ENCODE data around the gene ATF3.

Gene ATF3

GRCh38 chr1:212608392-212608958, at the start of gene ATF3:
ATF3 (plus strand) TSS chr1:212608761; CDS start chr1:212615022, 6,261 bp downstream.
- Mint-ChIP-seq H3K36me3 (no peaks in the 10 kb centered on the region), H3K27me3 (peaks cover 44% of the 10 kb centered on the region), H3K27ac (peak within 1 kb of the TSS; percentile 96), H3K9me3 (no peaks in the 10 kb centered on the region), H3K4me1 (peaks cover 30% of the 10 kb centered on the region), H3K4me3 (peak within 1 kb of the TSS; percentile 95)

- peaks cover 7% of the 10 kb centered on the region for H3K27me3 Mint-ChIP-seq
- peaks cover 21% of the 10 kb centered on the region for H3K4me1 Mint-ChIP-seq
- H3K36me3 Mint-ChIP-seq: no peaks in the 10 kb centered on the region
- H3K4me3 Mint-ChIP-seq: no peak overlapping the region
- H3K27ac Mint-ChIP-seq: no peak overlapping the region
- no peaks in the 10 kb centered on the region for H3K9me3 Mint-ChIP-seq
These were observed 48.6 kb upstream of the ATF3 start for GRCh38 chr1:212559929-212560328.

- H3K9me3 Mint-ChIP-seq: no peaks in the 10 kb centered on the region
- no peaks in the 10 kb centered on the region for H3K36me3 Mint-ChIP-seq
- H3K4me1 Mint-ChIP-seq: peaks cover 28% of the 10 kb centered on the region
- no peak overlapping the region for H3K27ac Mint-ChIP-seq
- peaks cover 3% of the 10 kb centered on the region for H3K27me3 Mint-ChIP-seq
- H3K4me3 Mint-ChIP-seq: no peak overlapping the region
These were observed 47.6 kb upstream of the ATF3 start for GRCh38 chr1:212560933-212561460.

DNA sequence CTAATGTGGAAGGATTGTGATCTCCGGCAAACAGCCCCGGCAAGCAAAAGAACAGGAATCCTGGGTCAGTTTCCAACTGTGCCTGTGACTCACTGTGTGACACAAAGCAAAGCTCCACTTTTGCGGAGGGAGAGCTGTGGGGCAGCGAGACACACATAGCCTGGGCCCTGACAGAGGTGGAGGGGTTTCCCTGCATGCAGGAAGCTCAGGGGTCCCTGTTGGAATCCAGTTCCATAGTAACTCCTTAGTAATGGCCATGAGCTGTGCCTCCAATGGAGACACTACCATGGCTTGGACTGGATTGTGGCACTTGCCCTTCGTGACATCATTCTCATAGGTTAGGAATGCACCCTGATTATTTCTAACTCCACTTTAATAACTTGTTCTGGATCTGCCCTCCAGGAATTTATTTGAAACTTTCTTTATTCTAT, 47.0 kb upstream of the ATF3 start:
- Mint-ChIP-seq H3K27me3 (peaks cover 3% of the 10 kb centered on the region), H3K4me3 (no peak overlapping the region), H3K4me1 (peaks cover 34% of the 10 kb centered on the region), H3K9me3 (no peaks in the 10 kb centered on the region), H3K36me3 (no peaks in the 10 kb centered on the region), H3K27ac (no peak overlapping the region)

DNA sequence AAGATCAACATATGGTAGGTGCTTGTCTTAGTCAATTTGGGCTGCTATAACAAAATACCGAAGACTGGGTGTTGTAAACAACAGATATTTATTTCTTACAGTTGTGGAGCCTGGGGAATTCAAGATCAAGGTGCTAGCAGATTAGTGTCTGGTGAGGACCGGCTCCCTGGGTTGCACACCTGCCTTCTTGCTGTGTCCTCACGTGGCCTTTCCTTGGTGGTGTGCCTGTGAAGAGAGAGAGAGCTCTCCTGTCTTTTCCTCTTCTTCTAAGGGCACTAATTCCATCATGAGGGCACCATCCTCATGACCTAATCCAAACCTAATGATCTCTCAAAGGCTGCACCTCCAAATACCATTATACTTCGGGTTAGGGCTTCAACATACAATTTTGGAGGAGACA, 45.8 kb upstream of the ATF3 start:
- Mint-ChIP-seq H3K27ac (peak overlapping the region; percentile 57), H3K9me3 (no peaks in the 10 kb centered on the region), H3K36me3 (no peaks in the 10 kb centered on the region), H3K4me3 (no peak overlapping the region), H3K27me3 (peaks cover 2% of the 10 kb centered on the region), H3K4me1 (peaks cover 45% of the 10 kb centered on the region)

- H3K4me3 Mint-ChIP-seq: peak overlapping the region; percentile 16
- H3K27me3 Mint-ChIP-seq: peaks cover 1% of the 10 kb centered on the region
These were observed 43.5 kb upstream of the ATF3 start for GRCh38 chr1:212565079-212565478.

DNA sequence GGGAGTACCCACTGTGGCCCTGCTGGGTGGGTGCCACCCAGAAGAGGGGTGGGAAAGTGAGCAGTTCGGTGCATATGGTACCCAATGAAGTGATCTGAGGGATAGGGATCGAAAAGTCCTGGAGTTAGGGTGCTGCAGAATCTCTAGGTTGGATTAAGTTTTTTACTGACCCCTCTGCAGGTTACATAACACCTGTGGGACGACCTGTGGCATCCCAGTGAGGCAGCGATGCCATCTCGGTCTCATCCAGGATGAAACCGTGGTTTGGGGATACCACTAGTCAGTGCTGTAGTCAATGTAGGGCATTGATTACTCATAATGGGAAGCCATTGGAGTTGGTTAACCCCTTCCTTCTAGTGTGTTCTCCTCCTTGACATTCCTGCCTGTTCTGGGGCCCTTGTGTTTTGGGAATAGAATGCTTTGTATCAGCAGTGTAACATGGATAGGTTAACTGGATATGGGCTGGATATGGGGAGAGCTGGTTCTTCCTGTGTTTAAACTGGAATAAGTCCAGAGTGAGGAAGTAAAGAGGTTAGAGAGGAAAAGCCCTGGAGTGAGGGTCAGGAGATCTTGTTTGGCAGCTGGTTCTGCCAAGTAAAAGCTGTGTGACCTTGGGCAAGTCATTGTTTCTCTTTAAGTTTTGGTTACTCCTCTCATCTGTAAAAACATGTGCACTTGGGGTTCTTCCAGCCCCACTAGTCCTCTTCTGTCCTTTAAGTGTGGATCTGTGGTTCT, 42.8 kb upstream of the ATF3 start:
- no peaks in the 10 kb centered on the region for H3K9me3 Mint-ChIP-seq
- H3K4me3 Mint-ChIP-seq: peak overlapping the region; percentile 85
- no peaks in the 10 kb centered on the region for H3K36me3 Mint-ChIP-seq
- H3K4me1 Mint-ChIP-seq: peaks cover 29% of the 10 kb centered on the region
- peaks cover 1% of the 10 kb centered on the region for H3K27me3 Mint-ChIP-seq
- peak overlapping the region; percentile 92 for H3K27ac Mint-ChIP-seq

More at GRCh38 chr1:212565079-212565478, 43.5 kb upstream of the ATF3 start:
- H3K9me3 Mint-ChIP-seq: no peaks in the 10 kb centered on the region
- H3K4me1 Mint-ChIP-seq: peaks cover 34% of the 10 kb centered on the region
- peak overlapping the region; percentile 92 for H3K27ac Mint-ChIP-seq
- no peaks in the 10 kb centered on the region for H3K36me3 Mint-ChIP-seq

DNA sequence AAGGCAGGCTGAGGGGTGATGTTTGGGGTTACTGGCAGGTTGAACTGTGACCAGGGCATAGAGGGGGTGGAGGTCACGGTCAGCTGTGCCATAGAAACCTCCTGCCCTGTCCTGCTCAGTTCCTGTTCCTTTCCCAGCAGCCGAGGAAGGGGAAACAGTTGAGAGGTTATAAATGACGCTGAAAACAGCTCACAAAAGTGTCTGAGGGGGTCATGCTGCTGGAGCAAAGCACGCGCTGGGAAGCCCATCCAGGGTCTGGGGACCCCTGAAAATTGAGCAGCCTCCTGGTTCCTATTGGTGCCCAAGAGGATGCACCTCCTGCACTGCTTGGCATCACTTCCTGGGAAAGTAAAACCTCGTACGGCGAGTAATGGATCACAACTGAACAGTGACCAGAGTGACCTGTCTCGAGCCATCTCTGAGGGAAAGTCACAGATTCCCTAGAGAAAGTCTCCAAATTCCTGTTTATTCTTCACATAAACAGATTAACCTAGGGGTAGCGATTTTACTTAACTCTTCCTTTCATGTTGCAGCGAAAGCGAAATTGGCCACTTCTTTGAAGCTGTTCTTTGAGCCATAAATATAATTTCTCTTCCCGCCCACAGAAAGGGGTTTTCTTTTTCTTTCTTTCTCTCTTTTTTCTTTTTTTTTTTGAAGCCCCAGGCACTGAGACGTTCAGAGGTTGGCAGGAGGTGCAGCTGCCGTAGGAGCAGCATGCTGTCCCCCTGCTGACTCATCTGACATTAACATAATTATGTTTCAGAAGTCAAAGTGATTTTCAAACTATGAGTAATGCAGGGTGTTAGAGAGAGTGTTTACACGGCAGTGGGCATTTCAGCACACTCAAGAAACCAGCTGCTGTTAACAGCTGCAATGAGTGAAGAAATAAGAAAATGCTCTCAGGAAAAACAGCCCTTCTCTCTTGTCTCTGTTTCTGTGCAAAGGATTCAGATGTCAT, 41.8 kb upstream of the ATF3 start:
- no peaks in the 10 kb centered on the region for H3K36me3 Mint-ChIP-seq
- peak overlapping the region; percentile 85 for H3K4me3 Mint-ChIP-seq
- H3K27me3 Mint-ChIP-seq: peaks cover 1% of the 10 kb centered on the region
- H3K4me1 Mint-ChIP-seq: peaks cover 29% of the 10 kb centered on the region
- peak overlapping the region; percentile 90 for H3K27ac Mint-ChIP-seq
- no peaks in the 10 kb centered on the region for H3K9me3 Mint-ChIP-seq

DNA sequence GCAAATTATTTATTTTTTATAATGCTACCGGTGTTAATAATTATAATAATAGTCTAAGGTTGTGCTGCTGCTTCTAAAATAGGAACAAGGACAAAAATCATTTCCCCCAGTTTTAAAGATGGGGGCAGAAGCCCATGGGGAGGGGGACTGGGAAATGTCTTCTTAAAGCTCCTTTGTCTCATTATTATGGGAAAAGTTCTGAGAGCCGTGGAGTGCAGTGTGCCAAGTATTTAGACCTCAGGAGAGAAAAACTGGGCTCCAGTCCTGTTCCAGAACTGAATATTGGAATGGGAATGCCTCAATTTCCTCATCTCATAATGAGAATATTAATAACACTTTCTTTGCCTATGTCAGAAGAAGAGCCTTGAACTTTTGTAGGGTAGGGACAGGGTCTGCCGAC, 40.9 kb upstream of the ATF3 start:
- no peaks in the 10 kb centered on the region for H3K9me3 Mint-ChIP-seq
- peaks cover 1% of the 10 kb centered on the region for H3K27me3 Mint-ChIP-seq
- peaks cover 29% of the 10 kb centered on the region for H3K4me1 Mint-ChIP-seq
- H3K4me3 Mint-ChIP-seq: peak overlapping the region; percentile 85
- H3K27ac Mint-ChIP-seq: no peak overlapping the region
- no peaks in the 10 kb centered on the region for H3K36me3 Mint-ChIP-seq

DNA sequence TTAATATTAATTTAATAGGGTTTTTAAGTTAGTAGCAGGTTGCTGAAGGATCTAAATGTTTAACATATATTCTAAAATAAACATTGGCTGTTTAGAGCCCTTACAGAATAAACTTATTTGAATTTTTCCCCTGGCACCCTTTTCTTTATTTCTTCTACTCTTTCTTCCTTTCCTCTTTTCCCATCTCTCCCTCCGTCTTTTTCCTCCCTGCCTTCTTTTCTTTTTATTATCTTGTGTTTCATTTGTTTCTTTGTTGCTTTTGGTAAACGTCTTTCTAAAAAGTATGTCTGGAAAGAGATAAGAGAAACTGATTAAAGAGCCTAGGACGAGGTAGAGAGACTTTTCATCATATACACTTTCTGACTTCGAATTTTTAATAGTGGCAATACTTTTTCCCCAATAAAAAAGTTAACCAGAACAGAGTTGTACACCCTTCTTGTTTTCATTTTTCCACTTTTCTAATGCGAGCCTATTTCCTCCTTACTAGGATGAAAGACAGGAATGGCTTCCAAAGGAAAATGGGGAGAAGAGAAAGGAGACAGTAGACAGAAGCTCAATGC, 39.5 kb upstream of the ATF3 start:
- Mint-ChIP-seq H3K4me3 (no peak overlapping the region), H3K27me3 (peaks cover 1% of the 10 kb centered on the region), H3K4me1 (peaks cover 29% of the 10 kb centered on the region), H3K36me3 (no peaks in the 10 kb centered on the region), H3K27ac (no peak overlapping the region), H3K9me3 (no peaks in the 10 kb centered on the region)

DNA sequence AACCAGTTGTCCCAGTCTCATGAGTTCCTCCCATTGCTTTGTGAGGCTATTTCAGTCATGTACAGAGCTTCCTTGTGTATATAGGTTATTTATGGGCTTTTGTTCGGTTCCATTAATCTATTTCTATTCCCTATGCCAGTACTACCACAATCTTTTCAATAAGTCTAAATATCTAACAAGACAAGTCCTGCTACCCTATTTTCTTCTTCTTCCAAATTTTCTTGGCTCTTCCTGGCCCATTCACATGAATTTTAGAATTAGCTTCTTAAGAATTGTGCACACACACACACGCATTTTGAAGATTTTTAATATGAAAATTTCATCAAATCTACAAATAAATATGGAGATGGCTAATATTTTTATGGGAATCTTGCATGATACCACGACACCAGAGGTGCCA, 33.8 kb upstream of the ATF3 start:
- H3K4me3 Mint-ChIP-seq: no peak overlapping the region
- H3K36me3 Mint-ChIP-seq: no peaks in the 10 kb centered on the region
- H3K27ac Mint-ChIP-seq: no peak overlapping the region
- H3K27me3 Mint-ChIP-seq: peaks cover 6% of the 10 kb centered on the region
- no peaks in the 10 kb centered on the region for H3K9me3 Mint-ChIP-seq
- H3K4me1 Mint-ChIP-seq: no peaks in the 10 kb centered on the region

DNA sequence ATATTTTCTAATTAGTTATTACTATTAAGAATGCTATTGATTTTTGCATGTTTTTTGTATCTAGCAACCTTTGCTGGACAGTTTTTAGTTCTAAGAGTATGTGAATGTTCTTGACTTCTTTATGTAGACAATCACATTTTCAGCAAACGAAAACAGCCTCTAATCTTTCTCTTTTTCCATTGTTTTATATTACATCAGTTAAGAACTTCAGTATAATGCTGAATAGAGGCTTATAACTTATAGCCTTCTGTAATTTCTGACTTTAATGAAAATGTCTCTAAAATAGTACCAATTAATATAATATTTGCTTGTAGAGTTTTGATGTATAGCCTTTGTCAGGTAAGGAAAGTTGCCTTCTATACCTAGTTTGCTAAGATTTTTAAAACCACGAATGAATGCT, 33.2 kb upstream of the ATF3 start:
- Mint-ChIP-seq H3K27ac (no peak overlapping the region), H3K4me1 (no peaks in the 10 kb centered on the region), H3K9me3 (no peaks in the 10 kb centered on the region), H3K4me3 (no peak overlapping the region), H3K36me3 (no peaks in the 10 kb centered on the region), H3K27me3 (peaks cover 6% of the 10 kb centered on the region)

- Mint-ChIP-seq H3K4me1 (no peaks in the 10 kb centered on the region), H3K27me3 (peaks cover 6% of the 10 kb centered on the region), H3K36me3 (no peaks in the 10 kb centered on the region), H3K9me3 (no peaks in the 10 kb centered on the region), H3K27ac (no peak overlapping the region), H3K4me3 (no peak overlapping the region)
These were observed 30.5 kb upstream of the ATF3 start for GRCh38 chr1:212578041-212578440.

GRCh38 chr1:212581034-212581433, 27.5 kb upstream of the ATF3 start:
- no peak overlapping the region for H3K27ac Mint-ChIP-seq
- H3K4me1 Mint-ChIP-seq: no peaks in the 10 kb centered on the region
- H3K27me3 Mint-ChIP-seq: peaks cover 6% of the 10 kb centered on the region
- H3K4me3 Mint-ChIP-seq: no peak overlapping the region
- H3K36me3 Mint-ChIP-seq: no peaks in the 10 kb centered on the region
- no peaks in the 10 kb centered on the region for H3K9me3 Mint-ChIP-seq

DNA sequence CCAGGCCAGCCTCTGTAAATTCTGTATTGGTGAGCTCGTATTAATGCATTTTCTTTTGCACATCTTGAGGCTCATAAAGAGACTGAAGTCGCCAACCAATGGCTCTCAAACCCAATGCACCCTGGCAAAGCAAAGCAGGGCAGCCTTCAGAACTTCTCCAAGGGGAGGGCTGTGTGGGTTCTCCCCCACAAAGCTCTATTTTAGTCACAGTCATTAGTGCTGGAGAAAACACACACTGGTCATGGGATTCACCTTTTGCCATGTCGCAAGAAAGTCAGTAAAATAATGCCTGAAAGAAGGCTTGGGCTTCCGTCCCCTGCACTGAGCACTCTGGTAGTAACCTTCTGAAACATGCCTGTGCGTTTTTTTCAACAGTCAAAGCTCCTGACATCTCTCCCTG, 26.3 kb upstream of the ATF3 start:
- H3K36me3 Mint-ChIP-seq: no peaks in the 10 kb centered on the region
- H3K4me1 Mint-ChIP-seq: no peaks in the 10 kb centered on the region
- no peak overlapping the region for H3K27ac Mint-ChIP-seq
- no peak overlapping the region for H3K4me3 Mint-ChIP-seq
- no peaks in the 10 kb centered on the region for H3K9me3 Mint-ChIP-seq
- peaks cover 10% of the 10 kb centered on the region for H3K27me3 Mint-ChIP-seq

Measured in activated naive CD4-positive, alpha-beta T cell treated with anti-CD3 and anti-CD28 coated beads, Interleukin-2, amount 50 U/mL, for 24 hours (primary cell).